NCI-H2107 (cell line): ENCODE results near the gene REV3L.

ENCODE experiments used
- DNase-seq: peaks from one replicate; lab custom pipeline; 2025; lab: John Stamatoyannopoulos, UW

The REV3L gene

GRCh38 chr6:111423960-111424846 lies 58.8 kb downstream of the REV3L start:
- no peak for DNase-seq

- DNase-seq: no peak
These were observed 59.9 kb downstream of the REV3L start for GRCh38 chr6:111423055-111423633.

- no peak for DNase-seq
These were observed 63.9 kb downstream of the REV3L start for GRCh38 chr6:111418971-111419693.

- DNase-seq: no peak
These were observed 65.1 kb downstream of the REV3L start for GRCh38 chr6:111417946-111418345.

GRCh38 chr6:111417181-111417585 lies 65.8 kb downstream of the REV3L start:
- no peak for DNase-seq

- DNase-seq: no peak
These were observed 66.5 kb downstream of the REV3L start for GRCh38 chr6:111416529-111416928.

GRCh38 chr6:111414373-111414772 lies 68.6 kb downstream of the REV3L start:
- no peak for DNase-seq

- DNase-seq: no peak
These were observed 70.9 kb downstream of the REV3L start for GRCh38 chr6:111411978-111412566.

GRCh38 chr6:111411046-111411445 lies 72.0 kb downstream of the REV3L start:
- DNase-seq: no peak

GRCh38 chr6:111410371-111410770 lies 72.6 kb downstream of the REV3L start:
- DNase-seq: no peak

GRCh38 chr6:111409430-111409829 lies 73.6 kb downstream of the REV3L start:
- DNase-seq: no peak

GRCh38 chr6:111407686-111408085 lies 75.3 kb downstream of the REV3L start:
- DNase-seq: no peak

GRCh38 chr6:111406200-111406721 lies 76.8 kb downstream of the REV3L start:
- no peak for DNase-seq

- no peak for DNase-seq
These were observed 79.6 kb downstream of the REV3L start for GRCh38 chr6:111403388-111403787.

- DNase-seq: no peak
These were observed 83.4 kb downstream of the REV3L start for GRCh38 chr6:111399626-111400025.

- DNase-seq: no peak
These were observed 94.3 kb downstream of the REV3L start for GRCh38 chr6:111388681-111389080.

GRCh38 chr6:111382476-111383294 lies 100.3 kb downstream of the REV3L start:
- no peak for DNase-seq

GRCh38 chr6:111381728-111382127 lies 101.3 kb downstream of the REV3L start:
- no peak for DNase-seq

GRCh38 chr6:111381123-111381522 lies 101.9 kb downstream of the REV3L start:
- no peak for DNase-seq

GRCh38 chr6:111379831-111380230 lies 103.2 kb downstream of the REV3L start:
- no peak for DNase-seq

- DNase-seq: no peak
These were observed 103.7 kb downstream of the REV3L start for GRCh38 chr6:111379302-111379701.
